Astrocyte of the cerebellum (primary cell): ENCODE results near the gene AGBL1.

Experiments used
- DNase-seq: peaks from one replicate; pipeline ENCODE4 v3.0.0-alpha.2; 2011; ENCODE audit warnings: low read depth
- H3K4me3 ChIP-seq: 2 replicates; pipeline ENCODE4 v1.5.1; 2011; ENCODE audit warnings: mild to moderate bottlenecking, low read depth, low read length, moderate library complexity
- CTCF ChIP-seq: IDR thresholded peaks from 2 replicates; pipeline ENCODE4 v1.5.1; 2012; ENCODE audit warnings: low read length, low read depth, moderate library complexity, mild to moderate bottlenecking; ENCODE audit errors: missing control alignments
- in situ Hi-C: cut with HindIII; loops from 2 replicates; pipeline ENCODE4 v1.10.0; 2017; ENCODE audit warnings: low sequenced_read_pairs

The AGBL1 gene

GRCh38 chr15:86935841-86936240 is 856.2 kb downstream of the AGBL1 start:
- H3K4me3 ChIP-seq = no peak overlapping the region
- DNase-seq = no peak
- in situ Hi-C loops = no loop called here
- no peak for TF ChIP-seq CTCF

GRCh38 chr15:86942285-86942684 is 862.6 kb downstream of the AGBL1 start:
- TF ChIP-seq CTCF = no peak
- no peak for DNase-seq
- no peak overlapping the region for H3K4me3 ChIP-seq
- in situ Hi-C loops = no loop called here

GRCh38 chr15:86948719-86949118 is 869.0 kb downstream of the AGBL1 start:
- no peak for DNase-seq
- H3K4me3 ChIP-seq = no peak overlapping the region
- in situ Hi-C loops = no loop called here

GRCh38 chr15:86959254-86959653 is 879.6 kb downstream of the AGBL1 start:
- DNase-seq = no peak
- in situ Hi-C loops = no loop called here
- TF ChIP-seq CTCF = no peak
- H3K4me3 ChIP-seq = no peak overlapping the region

More at GRCh38 chr15:86948719-86949118, 869.0 kb downstream of the AGBL1 start:
- TF ChIP-seq CTCF = no peak

- DNase-seq = no peak
- no peak overlapping the region for H3K4me3 ChIP-seq
- no peak for TF ChIP-seq CTCF
- in situ Hi-C loops = no loop called here
Measured at GRCh38 chr15:86961669-86962068, 882.0 kb downstream of the AGBL1 start.

- no peak for TF ChIP-seq CTCF
- no peak overlapping the region for H3K4me3 ChIP-seq
- DNase-seq = no peak
- in situ Hi-C loops = no loop called here
Measured at GRCh38 chr15:86964271-86964670, 884.6 kb downstream of the AGBL1 start.

GRCh38 chr15:86968244-86968643 is 888.6 kb downstream of the AGBL1 start:
- no peak overlapping the region for H3K4me3 ChIP-seq
- no peak for DNase-seq
- in situ Hi-C loops = no loop called here
- TF ChIP-seq CTCF = no peak
